ENCODE data around the gene AKAP7.

GRCh38 chr6:131293472-131293911 lies 158.2 kb downstream of the AKAP7 start:
- TF ChIP-seq CTCF (optimal IDR thresholded peaks at IDR 0.05 in 1 of 3, IDR thresholded peaks at IDR 0.05 in 1 of 3, conservative IDR thresholded peaks at IDR 0.05 in 1 of 3; ENCODE audit: extremely low read depth in 1 of 3, insufficient read depth in 2 of 3, low read length in 3 of 3) = no peak
- TF ChIP-seq EZH2 (IDR thresholded peaks at IDR 0.05; ENCODE audit: low read length) = no peak
